ENCODE measurements around the gene ARHGAP27.
"Not testable (repeated sequence)": the region's sequence is repeated elsewhere in the genome, so short reads cannot be mapped to it uniquely, and the experiment has no call there.

ARHGAP27 gene

DNA sequence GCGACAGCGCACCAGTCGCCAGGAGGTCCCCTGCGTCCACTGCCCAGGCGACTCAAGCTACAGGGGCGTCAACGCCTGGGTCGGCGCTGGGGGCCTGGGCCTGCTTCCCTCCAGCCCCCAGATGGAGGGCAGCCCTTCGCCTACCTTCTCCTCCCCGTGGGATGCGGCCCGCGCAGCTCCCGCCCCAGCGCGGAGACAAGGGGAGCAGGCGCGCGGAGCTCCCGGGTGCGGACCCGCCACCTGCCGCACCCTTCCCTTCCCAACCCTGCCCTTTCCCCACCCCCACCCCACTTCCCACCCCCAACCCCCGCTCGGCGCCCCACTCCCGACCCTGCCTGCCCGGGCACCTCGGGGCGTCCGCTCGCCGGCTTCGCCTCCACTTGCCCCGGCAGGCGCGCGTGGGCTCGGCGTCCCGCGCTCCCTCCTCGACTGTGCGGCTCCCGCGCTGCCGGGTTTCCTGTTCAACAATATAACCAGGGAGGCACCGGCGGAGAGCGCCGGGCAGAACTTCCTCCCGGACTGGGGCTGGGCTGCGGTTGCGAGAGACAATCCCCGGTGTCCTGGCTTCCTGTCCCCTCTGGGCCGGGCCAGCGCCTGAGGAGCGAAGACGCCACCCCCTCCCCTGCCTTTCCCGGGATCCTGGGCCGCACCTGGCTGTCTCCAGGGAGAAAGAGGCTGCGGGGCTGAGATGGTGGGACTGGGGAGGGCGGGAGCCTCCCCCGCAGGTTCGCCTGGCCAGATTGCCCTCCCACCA, at the start of gene ARHGAP27:
Gene ARHGAP27, minus strand, starts transcription at position 466 of the 754 bp plus-strand sequence. CDS start 2,591 bp downstream, outside the sequence.
- peak in 1 of 2 donors; percentile 27 for DNase-seq (ENCODE audit: low read depth in 2 of 2)

DNA sequence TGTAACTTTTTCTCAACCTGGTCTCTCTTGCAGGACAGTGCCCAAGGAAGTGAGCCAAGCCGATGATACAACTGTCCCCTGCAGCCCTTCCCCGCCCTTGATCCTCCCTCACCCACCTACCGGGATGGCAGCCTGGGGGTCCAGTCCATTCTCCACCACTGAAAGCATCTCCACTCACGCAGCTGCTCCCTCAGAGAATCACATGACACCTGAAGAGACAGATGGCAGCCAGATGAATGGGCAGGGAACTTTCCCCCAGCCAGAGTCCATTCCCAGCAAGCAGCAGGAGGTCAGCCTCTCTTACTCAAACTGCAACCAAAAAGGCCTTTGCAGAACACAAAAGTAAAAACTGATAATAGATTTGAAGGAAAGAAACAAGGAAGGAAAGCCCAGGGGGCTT, 49.6 kb upstream of the ARHGAP27 start:
- H3K4me3 ChIP-seq (replicated peaks in 1 of 2; ENCODE audit: low read depth in 2 of 2, low read length in 2 of 2); DNase-seq (ENCODE audit: low read depth in 2 of 2): not testable (repeated sequence)

More for the DNA sequence above, at the start of gene ARHGAP27:
- TF ChIP-seq, protein P1, sequence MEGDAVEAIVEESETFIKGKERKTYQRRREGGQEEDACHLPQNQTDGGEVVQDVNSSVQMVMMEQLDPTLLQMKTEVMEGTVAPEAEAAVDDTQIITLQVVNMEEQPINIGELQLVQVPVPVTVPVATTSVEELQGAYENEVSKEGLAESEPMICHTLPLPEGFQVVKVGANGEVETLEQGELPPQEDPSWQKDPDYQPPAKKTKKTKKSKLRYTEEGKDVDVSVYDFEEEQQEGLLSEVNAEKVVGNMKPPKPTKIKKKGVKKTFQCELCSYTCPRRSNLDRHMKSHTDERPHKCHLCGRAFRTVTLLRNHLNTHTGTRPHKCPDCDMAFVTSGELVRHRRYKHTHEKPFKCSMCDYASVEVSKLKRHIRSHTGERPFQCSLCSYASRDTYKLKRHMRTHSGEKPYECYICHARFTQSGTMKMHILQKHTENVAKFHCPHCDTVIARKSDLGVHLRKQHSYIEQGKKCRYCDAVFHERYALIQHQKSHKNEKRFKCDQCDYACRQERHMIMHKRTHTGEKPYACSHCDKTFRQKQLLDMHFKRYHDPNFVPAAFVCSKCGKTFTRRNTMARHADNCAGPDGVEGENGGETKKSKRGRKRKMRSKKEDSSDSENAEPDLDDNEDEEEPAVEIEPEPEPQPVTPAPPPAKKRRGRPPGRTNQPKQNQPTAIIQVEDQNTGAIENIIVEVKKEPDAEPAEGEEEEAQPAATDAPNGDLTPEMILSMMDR (IDR thresholded peaks at IDR 0.05; ENCODE audit: low read depth, low read length): no peak
- peak within 1 kb of the TSS; percentile 49 to 53 for H3K4me3 ChIP-seq (replicated peaks in 1 of 2; ENCODE audit: low read depth in 2 of 2, low read length in 2 of 2)

DNA sequence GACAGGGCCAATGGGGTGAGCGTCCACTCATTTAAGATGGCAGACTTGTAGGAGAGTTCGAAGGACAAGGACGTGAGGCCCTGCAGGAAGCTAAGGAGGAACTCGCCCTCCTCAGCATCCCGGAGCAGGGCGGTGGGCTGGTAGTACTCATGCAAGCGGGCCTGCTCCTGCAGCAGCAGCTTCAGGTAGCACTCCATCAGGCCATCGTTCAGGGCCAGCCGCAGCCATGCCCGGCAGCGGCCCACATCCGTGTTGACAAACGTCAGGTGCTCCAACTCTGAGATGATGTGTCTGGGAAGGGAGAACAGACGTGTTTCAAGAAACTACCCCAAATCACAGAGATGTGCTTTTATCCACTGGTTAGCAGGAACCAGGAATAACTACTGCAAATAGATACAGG, 42.8 kb upstream of the ARHGAP27 start:
- not testable (repeated sequence) for DNase-seq (ENCODE audit: low read depth in 2 of 2); H3K4me3 ChIP-seq (replicated peaks in 1 of 2; ENCODE audit: low read depth in 2 of 2, low read length in 2 of 2)

DNA sequence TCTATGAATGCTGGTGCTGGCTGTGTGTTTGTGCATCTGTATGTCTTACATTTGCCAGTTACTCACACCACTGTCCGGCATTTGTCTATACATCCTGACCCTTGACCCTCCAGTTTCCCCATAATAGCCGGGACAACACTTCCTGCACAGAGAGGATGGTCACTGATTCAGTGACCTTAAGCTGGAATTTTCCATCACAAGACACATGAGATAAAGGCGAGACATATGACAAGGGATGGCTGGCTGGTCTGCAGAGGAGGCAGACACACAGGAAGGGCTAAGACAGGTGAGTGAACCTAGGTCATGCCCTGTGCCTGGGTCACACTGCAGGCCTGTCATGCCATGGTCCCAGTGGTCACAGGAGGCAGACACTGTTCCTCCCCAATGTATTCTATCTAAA, 39.6 kb upstream of the ARHGAP27 start:
- DNase-seq (ENCODE audit: low read depth in 2 of 2): not testable (repeated sequence)

DNA sequence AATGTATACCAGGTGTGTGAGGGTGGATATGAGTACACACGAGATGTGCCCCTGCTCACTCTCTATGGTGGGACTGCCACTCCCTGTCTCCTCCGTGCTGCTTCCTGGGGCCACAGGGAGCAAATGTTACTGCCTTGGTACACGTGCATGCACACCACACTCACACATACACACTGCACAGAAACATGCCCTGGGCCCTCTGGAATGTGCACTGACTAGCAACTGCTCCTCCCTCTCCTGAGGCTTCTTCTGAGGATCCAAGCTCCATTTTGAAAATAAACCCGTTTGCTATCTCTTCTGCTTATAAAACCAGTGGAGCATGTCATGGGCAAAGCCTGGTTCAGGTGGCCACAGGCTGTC, 36.5 kb upstream of the ARHGAP27 start:
- DNase-seq (ENCODE audit: low read depth in 2 of 2); H3K4me3 ChIP-seq (replicated peaks in 1 of 2; ENCODE audit: low read depth in 2 of 2, low read length in 2 of 2): not testable (repeated sequence)

More for the DNA sequence above, 39.6 kb upstream of the ARHGAP27 start:
- not testable (repeated sequence) for H3K4me3 ChIP-seq (replicated peaks in 1 of 2; ENCODE audit: low read depth in 2 of 2, low read length in 2 of 2)

GRCh38 chr17:45468293-45469203, 35.9 kb upstream of the ARHGAP27 start:
- H3K4me3 ChIP-seq (replicated peaks in 1 of 2; ENCODE audit: low read depth in 2 of 2, low read length in 2 of 2); DNase-seq (ENCODE audit: low read depth in 2 of 2): not testable (repeated sequence)

DNA sequence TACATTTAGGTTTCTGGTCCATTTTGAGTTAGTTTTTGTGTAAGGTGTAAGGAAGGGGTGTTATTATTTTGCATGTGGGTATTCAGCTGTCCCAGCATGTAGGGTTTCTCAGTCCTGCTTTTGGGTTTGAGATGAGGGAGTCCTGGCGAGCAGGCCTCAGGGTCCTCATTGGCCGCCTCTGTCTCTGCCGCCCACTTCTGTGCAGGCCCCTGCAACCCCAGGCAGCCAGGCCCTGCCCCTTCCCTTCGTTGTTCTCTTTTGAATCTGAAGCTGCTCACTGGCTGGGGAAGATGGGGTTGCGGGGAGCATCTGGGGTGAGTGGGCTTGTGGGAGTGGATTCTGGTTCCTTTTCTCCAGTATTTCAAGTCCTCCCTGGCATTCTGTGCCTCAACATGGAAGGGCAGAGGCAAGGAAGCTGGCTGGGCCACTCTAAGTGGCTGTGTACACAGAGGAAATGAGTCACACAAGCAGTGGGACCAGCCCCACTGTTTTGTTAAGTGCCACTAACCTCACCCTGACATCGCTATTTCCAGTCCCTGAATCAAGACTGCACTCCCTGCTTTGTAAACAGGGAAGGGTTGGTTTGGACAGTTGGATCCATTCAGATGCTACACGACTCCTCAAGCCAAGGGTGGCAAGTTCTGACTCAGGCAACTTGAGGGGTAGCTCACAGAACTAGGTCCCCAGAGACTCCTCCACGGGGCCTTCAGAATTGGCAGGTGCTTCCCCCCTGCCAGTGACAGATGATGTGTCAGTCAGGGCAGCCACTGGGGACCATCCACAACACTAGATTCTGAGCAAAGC, 29.1 kb upstream of the ARHGAP27 start:
- not testable (repeated sequence) for H3K4me3 ChIP-seq (replicated peaks in 1 of 2; ENCODE audit: low read depth in 2 of 2, low read length in 2 of 2)
- DNase-seq (ENCODE audit: low read depth in 2 of 2): peak; percentile 14 to 48

- not testable (repeated sequence) for H3K4me3 ChIP-seq (replicated peaks in 1 of 2; ENCODE audit: low read depth in 2 of 2, low read length in 2 of 2); DNase-seq (ENCODE audit: low read depth in 2 of 2)
Measured at GRCh38 chr17:45460422-45460821, 27.8 kb upstream of the ARHGAP27 start.

DNA sequence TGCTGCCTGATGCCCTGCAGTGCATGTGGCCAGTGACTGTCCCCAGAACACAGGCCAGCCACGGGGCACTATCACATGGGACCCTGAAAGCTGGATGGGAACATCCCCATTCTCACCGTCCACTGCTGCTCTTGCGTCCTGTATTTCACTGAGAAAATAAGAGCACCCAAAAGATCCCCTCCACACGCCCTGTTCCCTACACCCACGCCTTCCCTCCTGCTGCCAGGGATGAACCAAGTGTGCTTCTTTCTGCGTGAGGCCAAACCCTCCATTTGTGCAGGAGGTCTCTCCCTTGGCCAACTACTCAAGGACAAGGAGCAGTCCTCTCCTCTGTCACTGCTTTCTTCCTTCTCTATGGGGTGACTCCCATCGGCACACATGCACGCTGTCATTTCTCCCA, 21.7 kb upstream of the ARHGAP27 start:
- H3K4me3 ChIP-seq (replicated peaks in 1 of 2; ENCODE audit: low read depth in 2 of 2, low read length in 2 of 2): not testable (repeated sequence)

DNA sequence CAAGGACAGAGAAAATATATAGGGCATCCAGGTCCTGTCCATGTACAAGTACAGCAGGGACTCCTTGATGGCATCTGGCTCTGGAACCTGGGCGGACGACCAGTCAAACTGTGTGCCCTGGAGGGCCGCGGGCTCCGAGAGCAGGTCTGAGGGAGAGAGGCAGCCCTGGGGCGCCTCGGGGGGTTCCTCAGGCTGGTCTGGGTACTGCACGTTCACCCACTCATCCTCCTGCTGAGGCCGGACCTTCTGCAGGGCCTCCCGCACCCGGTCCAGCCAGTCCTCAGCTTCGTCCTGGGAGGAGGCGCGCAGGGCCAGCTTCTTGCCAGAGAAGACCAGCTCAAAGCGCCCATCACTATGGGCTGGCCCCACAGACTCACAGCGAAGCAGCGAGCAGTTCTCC, 21.1 kb upstream of the ARHGAP27 start:
- H3K4me3 ChIP-seq (replicated peaks in 1 of 2; ENCODE audit: low read depth in 2 of 2, low read length in 2 of 2); DNase-seq (ENCODE audit: low read depth in 2 of 2): not testable (repeated sequence)

More for the DNA sequence above, 21.7 kb upstream of the ARHGAP27 start:
- not testable (repeated sequence) for DNase-seq (ENCODE audit: low read depth in 2 of 2)

- not testable (repeated sequence) for DNase-seq (ENCODE audit: low read depth in 2 of 2); H3K4me3 ChIP-seq (replicated peaks in 1 of 2; ENCODE audit: low read depth in 2 of 2, low read length in 2 of 2)
Measured at GRCh38 chr17:45453225-45453534, 20.5 kb upstream of the ARHGAP27 start.

- DNase-seq (ENCODE audit: low read depth in 2 of 2); H3K4me3 ChIP-seq (replicated peaks in 1 of 2; ENCODE audit: low read depth in 2 of 2, low read length in 2 of 2): not testable (repeated sequence)
Measured at GRCh38 chr17:45452329-45453224, 19.9 kb upstream of the ARHGAP27 start.

DNA sequence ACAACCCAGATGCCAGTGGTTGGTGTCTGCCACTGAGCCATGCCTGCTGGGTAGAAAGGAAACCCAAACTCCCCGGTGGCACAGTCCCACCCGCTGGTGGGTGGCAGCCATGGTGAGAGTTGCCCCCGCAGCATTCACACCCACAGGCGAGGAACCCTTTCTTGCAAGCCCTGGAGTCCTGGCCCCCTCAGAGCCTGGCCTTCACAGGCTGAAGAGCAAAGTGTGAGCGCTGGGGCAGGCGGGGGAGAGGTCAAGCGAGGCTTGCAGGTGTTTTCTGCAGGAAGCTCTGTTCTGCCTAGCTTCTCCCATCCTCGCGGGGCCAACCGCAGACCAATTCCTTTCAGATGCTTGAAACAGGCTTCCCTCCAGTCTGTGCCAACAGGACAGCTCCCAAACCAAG, 19.0 kb upstream of the ARHGAP27 start:
- H3K4me3 ChIP-seq (replicated peaks in 1 of 2; ENCODE audit: low read depth in 2 of 2, low read length in 2 of 2); DNase-seq (ENCODE audit: low read depth in 2 of 2): not testable (repeated sequence)
